CD14-positive monocyte (primary cell): ENCODE results near the gene RBPJL. TPM values are rescaled to one million over a fixed set of nuclear protein-coding genes. Genes with fewer than 3 reads are reported as not detected.

ENCODE experiments used
- DNase-seq, 3 donors: peaks; one replicate each; pipeline ENCODE4 v3.0.0-alpha.2; 2011 to 2022
- H2AFZ ChIP-seq: 2 replicates; pipeline ENCODE4 v1.6.0; 2012; ENCODE audit warnings: mild to moderate bottlenecking, low read depth, low read length, inconsistent platforms; ENCODE audit not compliant: insufficient read depth, poor library complexity, severe bottlenecking
- H3K27ac ChIP-seq, 2 donors: 1 replicate in 1 of 2; 2 replicates in 1 of 2; pipeline ENCODE4 v1.5.1; 2012 to 2013; ENCODE audit warnings: low read length in 2 of 2, control low read depth in 1 of 2, inconsistent platforms in 1 of 2, low read depth in 1 of 2, mild to moderate bottlenecking in 1 of 2
- H3K27me3 ChIP-seq, 2 donors: one replicate each; pipeline versions ENCODE4 v1.6.0 to v1.6.1; 2011 to 2013; ENCODE audit warnings: low read length in 2 of 2; ENCODE audit not compliant: control insufficient read depth in 2 of 2, insufficient read depth in 2 of 2
- H3K36me3 ChIP-seq, 2 donors: replicated peaks in 1 of 2; 1 replicate in 1 of 2; 2 replicates in 1 of 2; pipeline versions ENCODE4 v1.5.1 to v1.6.1; 2012 to 2013; ENCODE audit warnings: low read length in 2 of 2, control low read depth in 1 of 2, inconsistent platforms in 1 of 2, mild to moderate bottlenecking in 1 of 2; ENCODE audit not compliant: insufficient read depth in 2 of 2, control insufficient read depth in 1 of 2
- H3K4me1 ChIP-seq, 2 donors: 1 replicate in 1 of 2; 2 replicates in 1 of 2; pipeline versions ENCODE4 v1.5.1 to v1.6.1; 2012 to 2013; ENCODE audit warnings: low read length in 2 of 2, control low read depth in 1 of 2, inconsistent platforms in 1 of 2, mild to moderate bottlenecking in 1 of 2, moderate library complexity in 1 of 2; ENCODE audit not compliant: insufficient read depth in 2 of 2, control insufficient read depth in 1 of 2
- H3K4me2 ChIP-seq: replicated peaks from 2 replicates; pipeline ENCODE3; 2012; ENCODE audit warnings: low read length, moderate library complexity, mild to moderate bottlenecking; ENCODE audit not compliant: poor library complexity, severe bottlenecking; ENCODE audit errors: extremely low read depth
- H3K4me3 ChIP-seq, 3 experiments: fragments of 200-600 bp in 1 of 3; sonication (generic) in 1 of 3; replicated peaks in 1 of 3; 1 replicate in 2 of 3; 2 replicates in 1 of 3; pipeline ENCODE4 v1.5.1; 2011 to 2013; ENCODE audit warnings: low read length in 3 of 3, mild to moderate bottlenecking in 3 of 3, control low read depth in 2 of 3, low read depth in 2 of 3, inconsistent platforms in 1 of 3, moderate library complexity in 1 of 3
- H3K79me2 ChIP-seq: 2 replicates; pipeline ENCODE4 v1.6.0; 2012; ENCODE audit warnings: mild to moderate bottlenecking, control low read depth, inconsistent platforms, low read length, moderate library complexity; ENCODE audit not compliant: insufficient read depth
- H3K9ac ChIP-seq: 2 replicates; pipeline ENCODE4 v1.6.0; 2017; ENCODE audit warnings: low read length, mild to moderate bottlenecking; ENCODE audit not compliant: insufficient read depth, poor library complexity, severe bottlenecking
- H3K9me3 ChIP-seq, 2 donors: replicated peaks in 1 of 2; 1 replicate in 1 of 2; 2 replicates in 1 of 2; pipeline versions ENCODE4 v1.5.1 to v1.6.1; 2012 to 2013; ENCODE audit warnings: low read length in 2 of 2, control low read depth in 1 of 2; ENCODE audit not compliant: control insufficient read depth in 1 of 2, insufficient read depth in 1 of 2
- H4K20me1 ChIP-seq: 2 replicates; pipeline ENCODE4 v1.6.0; 2012; ENCODE audit warnings: mild to moderate bottlenecking, low read length, control low read depth, moderate library complexity; ENCODE audit not compliant: insufficient read depth
- H3K27ac Mint-ChIP-seq, 7 donors: one replicate each; pipeline ENCODE4 v1.8.0; 2020; ENCODE audit warnings: mild to moderate bottlenecking in 7 of 7, mixed read lengths in 7 of 7, moderate library complexity in 6 of 7, inconsistent platforms in 2 of 7
- H3K27me3 Mint-ChIP-seq, 3 donors: one replicate each; pipeline ENCODE4 v1.8.0; 2021 to 2022; ENCODE audit warnings: low read depth in 3 of 3, mild to moderate bottlenecking in 3 of 3, mixed read lengths in 3 of 3, moderate library complexity in 3 of 3, inconsistent platforms in 1 of 3
- H3K36me3 Mint-ChIP-seq, 2 donors: one replicate each; pipeline ENCODE4 v1.8.0; 2020; ENCODE audit warnings: mixed read lengths in 2 of 2, inconsistent platforms in 1 of 2, mild to moderate bottlenecking in 1 of 2
- H3K4me1 Mint-ChIP-seq: one replicate; pipeline ENCODE4 v1.8.0; 2020; ENCODE audit warnings: mild to moderate bottlenecking, mixed read lengths
- H3K4me3 Mint-ChIP-seq, 2 donors: one replicate each; pipeline ENCODE4 v1.8.0; 2020; ENCODE audit warnings: mild to moderate bottlenecking in 2 of 2, mixed read lengths in 2 of 2, moderate library complexity in 1 of 2
- H3K9me3 Mint-ChIP-seq, 7 donors: one replicate each; pipeline ENCODE4 v1.8.0; 2020 to 2022; ENCODE audit warnings: mixed read lengths in 7 of 7, mild to moderate bottlenecking in 6 of 7, moderate library complexity in 6 of 7, inconsistent platforms in 2 of 7
- CTCF ChIP-seq: fragments of 200-600 bp; IDR thresholded peaks from one replicate; pipeline ENCODE4 v1.8.0; 2022; ENCODE audit warnings: antibody characterized with exemption, mild to moderate bottlenecking
- WGBS: methylation state at CpG from one replicate; pipeline ENCODE4 v1.1.5; 2013; ENCODE audit warnings: missing lambda C conversion rate; ENCODE audit not compliant: insufficient coverage; 5-methylcytosine and 5-hydroxymethylcytosine counted together
- intact Hi-C, 2 donors: fragments of 100-400 bp; cut with micrococcal nuclease; formaldehyde crosslinking; loops; one replicate each; pipeline versions ENCODE4 v1.15.0 to v1.15.1; 2023
- polyA plus RNA-seq, 3 donors: library from polyadenylated mRNA; depleted of rRNA in 1 of 3; unstranded in 2 of 3; stranded (reverse) in 1 of 3; fragments of 300-500 nt in 2 of 3; fragments of >200 nt in 1 of 3; fragmentation: Illumina TruSeq in 2 of 3; gene quantifications; 1 replicate in 2 of 3; 2 replicates in 1 of 3; pipeline ENCODE4 v1.2.3, GENCODE V29; 2012 to 2021

RBPJL gene
- polyA plus RNA-seq, 3 donors = not detected

GRCh38 chr20:45352729-45353128 is 46.1 kb downstream of the RBPJL start:
- H3K4me1 Mint-ChIP-seq = peaks cover 14% of the 10 kb centered on the region
- no peak for DNase-seq
- no peak overlapping the region for H2AFZ ChIP-seq
- no peak overlapping the region for H3K4me3 ChIP-seq
- no peak overlapping the region for H3K27ac ChIP-seq
- H3K4me2 ChIP-seq = no peak overlapping the region
- H4K20me1 ChIP-seq = no peaks in the 10 kb centered on the region
- H3K27me3 ChIP-seq = no peaks in the 10 kb centered on the region
- no peaks in the 10 kb centered on the region for H3K9me3 ChIP-seq
- WGBS = no CpG with 5 or more reads among the region's 3 CpGs
- H3K36me3 Mint-ChIP-seq = no peaks in the 10 kb centered on the region
- H3K36me3 ChIP-seq = no peaks in the 10 kb centered on the region
- intact Hi-C loops = no loop called here
- no peak overlapping the region for H3K27ac Mint-ChIP-seq
- H3K9ac ChIP-seq = no peak overlapping the region
- H3K27me3 Mint-ChIP-seq = peaks cover 3 to 13% (median 6%) of the 10 kb centered on the region in 3 donors
- H3K79me2 ChIP-seq = peaks cover under 1% of the 10 kb centered on the region
- TF ChIP-seq CTCF = no peak
- H3K4me3 Mint-ChIP-seq = no peak overlapping the region
- peaks cover 6 to 9% of the 10 kb centered on the region in 2 donors for H3K4me1 ChIP-seq
- H3K9me3 Mint-ChIP-seq = no peaks in the 10 kb centered on the region

DNA sequence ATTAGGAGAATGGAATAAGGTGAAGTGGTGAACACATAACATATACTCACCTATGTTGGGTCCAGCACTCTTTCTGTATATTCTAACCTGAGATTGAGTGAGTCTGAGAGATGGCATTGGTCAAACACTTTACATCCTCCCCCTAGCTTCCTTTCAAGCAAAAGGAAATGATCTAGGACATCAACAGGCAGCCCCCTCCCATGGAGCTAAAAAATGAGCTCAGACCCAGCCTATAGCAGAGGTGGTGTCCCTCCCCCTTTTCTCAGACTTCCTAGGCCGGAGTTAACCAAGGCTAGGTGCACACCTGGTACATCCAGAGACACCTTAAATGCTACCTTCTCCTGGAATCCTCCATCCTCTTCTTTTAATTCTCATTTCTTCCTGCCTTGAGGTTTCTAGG is 47.1 kb downstream of the RBPJL start:
- Histone ChIP-seq H3K4me3 (no peak overlapping the region), H3K36me3 (no peaks in the 10 kb centered on the region), H2AFZ (no peak overlapping the region), H3K27me3 (no peaks in the 10 kb centered on the region), H3K79me2 (no peaks in the 10 kb centered on the region), H3K4me1 (peaks cover 8 to 13% of the 10 kb centered on the region in 2 donors), H4K20me1 (no peaks in the 10 kb centered on the region), H3K9me3 (no peaks in the 10 kb centered on the region), H3K9ac (no peak overlapping the region), H3K4me2 (no peak overlapping the region), H3K27ac (no peak overlapping the region)
- no peak overlapping the region for H3K27ac Mint-ChIP-seq
- DNase-seq = no peak
- H3K4me1 Mint-ChIP-seq = peaks cover 16% of the 10 kb centered on the region
- intact Hi-C loops = no loop called here
- no peaks in the 10 kb centered on the region for H3K9me3 Mint-ChIP-seq
- no peak overlapping the region for H3K4me3 Mint-ChIP-seq
- no peak for TF ChIP-seq CTCF
- H3K36me3 Mint-ChIP-seq = no peaks in the 10 kb centered on the region
- WGBS = 100% methylated on average over 1 of the region's 1 CpG
- peaks cover 3 to 6% (median 4%) of the 10 kb centered on the region in 3 donors for H3K27me3 Mint-ChIP-seq
